ENCODE data around the gene GNAZ.

Gene GNAZ

DNA sequence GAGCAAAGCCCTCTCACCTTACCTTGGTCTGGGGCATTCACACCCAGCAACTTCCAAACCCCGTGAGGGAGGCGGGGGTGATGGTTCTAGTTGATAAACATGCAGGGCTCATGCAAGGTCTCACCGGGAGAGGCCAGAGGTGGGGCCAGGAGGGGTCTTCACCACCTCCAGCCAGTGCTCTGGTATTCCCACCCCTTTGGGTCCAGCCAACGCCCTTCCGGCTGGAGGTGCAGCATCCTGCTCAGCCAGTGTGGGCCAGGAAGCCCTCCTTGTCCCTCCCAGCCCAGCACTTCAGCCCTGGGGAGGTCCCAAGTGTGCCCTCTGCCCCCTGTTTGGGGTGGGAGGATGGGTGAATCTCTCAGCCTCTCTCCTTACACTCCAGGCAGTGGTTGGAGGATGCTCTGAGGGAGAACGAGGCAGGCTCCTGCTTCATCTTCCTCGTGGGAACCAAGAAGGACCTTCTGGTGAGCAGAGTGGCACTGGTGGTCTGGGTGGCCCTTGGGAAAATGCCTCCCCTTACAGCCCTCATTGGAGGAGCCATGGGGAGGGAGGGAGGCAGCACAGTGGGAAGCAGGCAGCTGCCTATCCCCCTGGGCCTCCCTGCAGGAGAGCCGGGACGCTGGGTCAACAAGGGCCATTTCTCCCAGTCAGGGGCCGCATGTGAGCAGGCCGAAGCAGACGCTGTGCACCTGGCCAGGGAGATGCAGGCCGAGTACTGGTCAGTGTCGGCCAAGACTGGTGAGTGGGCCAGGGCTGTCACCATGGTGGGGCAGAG, 88.4 kb downstream of the GNAZ start:
- DNase-seq (ENCODE audit: low read depth), result no peak
- H3K4me3 ChIP-seq (ENCODE audit: low read depth, low read length), result no peak overlapping the region

DNA sequence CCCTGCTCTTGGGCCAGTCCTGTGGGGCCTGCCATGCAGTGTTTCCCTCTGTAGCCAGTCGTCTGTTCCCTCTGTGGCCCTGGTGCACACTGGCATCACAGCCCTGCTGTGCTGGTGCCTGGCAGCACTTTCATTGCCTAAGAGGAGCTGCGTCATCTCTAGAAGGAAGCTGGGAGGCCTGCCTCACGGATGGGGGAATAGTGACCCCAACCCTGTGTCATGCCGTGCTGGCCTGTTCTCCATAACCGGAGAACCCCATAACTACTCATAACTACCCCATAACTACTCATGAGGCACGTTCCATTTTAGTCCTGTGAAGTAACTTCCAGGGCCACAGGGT, 88.9 kb downstream of the GNAZ start:
- H3K4me3 ChIP-seq (ENCODE audit: low read depth, low read length), result no peak overlapping the region
- DNase-seq (ENCODE audit: low read depth), result no peak

DNA sequence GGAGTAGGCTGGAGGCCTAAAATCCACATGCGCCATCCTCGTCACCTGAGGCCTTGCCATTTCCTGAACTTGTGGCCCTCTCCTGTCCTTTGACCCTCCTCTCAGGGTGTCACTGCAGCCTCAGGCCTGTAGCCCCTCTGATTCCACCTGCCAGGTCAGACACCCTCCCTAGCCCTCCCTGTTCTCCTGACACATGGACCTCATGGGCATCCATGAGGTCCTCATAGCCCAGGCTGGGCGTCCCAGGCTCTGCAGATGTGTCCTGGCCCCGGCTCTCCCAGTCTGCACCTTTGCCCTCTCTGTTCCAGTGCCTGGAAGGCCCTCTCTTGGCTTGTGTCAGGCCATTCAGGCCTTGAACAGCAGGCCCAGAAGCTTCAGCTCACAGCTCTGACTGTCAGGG, 90.7 kb downstream of the GNAZ start:
- no peak overlapping the region for H3K4me3 ChIP-seq (ENCODE audit: low read depth, low read length)
- no peak for DNase-seq (ENCODE audit: low read depth)

DNA sequence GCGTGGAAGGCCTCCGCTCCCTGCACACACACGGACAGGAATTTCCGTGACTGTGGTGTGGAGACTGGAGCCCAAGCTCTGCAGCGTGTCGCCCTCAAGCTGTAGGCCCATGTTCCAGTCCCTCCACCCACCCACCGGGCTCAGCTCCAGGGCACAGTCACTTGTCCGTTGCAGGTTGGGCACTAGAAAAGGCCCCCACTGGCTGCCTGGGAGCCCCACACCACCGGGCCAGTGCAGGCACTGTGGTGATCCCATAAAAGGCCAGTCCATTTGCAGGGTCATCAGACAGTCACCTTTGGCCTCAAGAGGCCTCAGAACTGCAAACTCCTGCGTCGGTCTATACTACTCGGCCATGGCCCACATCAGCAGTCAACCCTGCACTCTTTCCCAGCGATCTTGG, 91.3 kb downstream of the GNAZ start:
- no peak overlapping the region for H3K4me3 ChIP-seq (ENCODE audit: low read depth, low read length)
- DNase-seq (ENCODE audit: low read depth), result no peak

DNA sequence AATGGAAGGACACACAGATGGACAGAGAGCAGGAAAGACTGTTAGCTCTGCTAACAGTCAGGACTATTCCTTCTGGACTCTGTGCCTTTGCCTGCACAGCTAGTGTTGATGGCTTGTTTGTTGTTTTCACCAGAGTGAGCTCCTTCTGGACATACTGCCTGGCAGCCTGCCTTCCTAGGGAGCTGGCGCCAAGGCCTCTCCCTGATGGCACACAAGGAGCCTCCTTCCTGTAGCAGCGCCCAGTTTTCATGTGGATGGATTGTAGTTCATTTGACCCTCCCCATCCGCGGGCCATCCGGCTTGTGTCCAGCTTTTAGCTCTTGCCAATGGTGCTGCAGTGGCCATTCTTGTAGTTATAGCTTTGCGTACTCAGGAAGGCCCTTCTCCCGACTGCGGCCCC, 93.3 kb downstream of the GNAZ start:
- no peak for DNase-seq (ENCODE audit: low read depth)

DNA sequence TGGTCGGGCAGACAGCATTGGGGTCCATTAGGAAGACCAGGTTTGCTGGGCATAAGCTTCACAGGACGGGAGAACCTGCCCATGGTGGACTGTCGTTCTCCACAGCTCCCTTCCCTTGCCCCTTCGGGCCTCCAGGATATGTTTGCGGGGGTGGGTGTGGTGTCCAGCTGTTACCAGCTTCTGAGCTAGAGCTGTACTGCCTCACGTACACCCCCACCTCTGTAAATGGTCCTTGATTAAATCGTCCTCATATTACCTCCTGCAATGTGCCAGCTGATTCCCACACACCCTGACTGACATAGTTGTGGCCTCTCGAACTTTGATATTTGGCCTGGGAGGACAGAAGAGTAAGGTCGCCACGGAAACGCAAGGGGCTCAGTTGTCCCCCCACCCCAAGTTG, 93.8 kb downstream of the GNAZ start:
- no peak overlapping the region for H3K4me3 ChIP-seq (ENCODE audit: low read depth, low read length)
- DNase-seq (ENCODE audit: low read depth), result no peak

More for the DNA sequence above, 93.3 kb downstream of the GNAZ start:
- no peak overlapping the region for H3K4me3 ChIP-seq (ENCODE audit: low read depth, low read length)

DNA sequence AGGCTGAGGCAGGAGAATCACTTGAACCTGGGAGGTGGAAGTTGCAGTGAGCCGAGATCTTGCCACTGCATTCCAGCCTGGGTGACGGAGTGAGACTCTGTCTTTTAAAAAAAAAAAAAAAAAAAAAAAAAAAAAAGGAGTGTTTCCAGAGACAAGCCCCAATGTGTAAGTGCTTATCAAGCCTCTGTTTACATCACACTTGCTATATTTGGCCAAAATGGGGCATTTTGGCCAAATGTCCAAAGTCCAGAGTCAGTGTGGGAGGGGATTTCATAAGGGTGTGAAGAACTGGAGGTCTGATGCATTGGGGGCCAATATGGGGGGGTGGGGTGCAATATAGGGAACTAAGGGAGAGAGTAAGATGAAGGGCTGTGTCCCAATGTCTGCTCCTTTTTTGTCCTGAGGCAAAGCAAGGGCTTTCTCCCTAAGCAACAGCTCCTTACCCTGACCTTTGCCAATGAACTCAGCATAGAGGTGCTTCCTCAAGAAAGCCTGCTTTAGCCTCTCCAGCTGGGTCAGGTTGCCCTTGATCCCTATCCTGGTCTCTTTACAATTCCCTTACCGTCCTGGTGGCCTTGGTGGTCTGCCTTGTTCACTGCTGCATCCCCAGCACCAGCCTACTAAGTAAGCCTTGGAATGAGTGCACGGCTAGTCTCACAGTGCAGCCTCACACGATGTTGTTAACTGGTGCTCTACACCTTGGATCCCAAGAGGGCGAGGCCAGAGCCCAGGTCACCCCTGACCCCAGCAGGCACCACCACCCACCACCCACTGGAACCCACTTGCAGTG, 95.9 kb downstream of the GNAZ start:
- no peak for DNase-seq (ENCODE audit: low read depth)
- no peak overlapping the region for H3K4me3 ChIP-seq (ENCODE audit: low read depth, low read length)

DNA sequence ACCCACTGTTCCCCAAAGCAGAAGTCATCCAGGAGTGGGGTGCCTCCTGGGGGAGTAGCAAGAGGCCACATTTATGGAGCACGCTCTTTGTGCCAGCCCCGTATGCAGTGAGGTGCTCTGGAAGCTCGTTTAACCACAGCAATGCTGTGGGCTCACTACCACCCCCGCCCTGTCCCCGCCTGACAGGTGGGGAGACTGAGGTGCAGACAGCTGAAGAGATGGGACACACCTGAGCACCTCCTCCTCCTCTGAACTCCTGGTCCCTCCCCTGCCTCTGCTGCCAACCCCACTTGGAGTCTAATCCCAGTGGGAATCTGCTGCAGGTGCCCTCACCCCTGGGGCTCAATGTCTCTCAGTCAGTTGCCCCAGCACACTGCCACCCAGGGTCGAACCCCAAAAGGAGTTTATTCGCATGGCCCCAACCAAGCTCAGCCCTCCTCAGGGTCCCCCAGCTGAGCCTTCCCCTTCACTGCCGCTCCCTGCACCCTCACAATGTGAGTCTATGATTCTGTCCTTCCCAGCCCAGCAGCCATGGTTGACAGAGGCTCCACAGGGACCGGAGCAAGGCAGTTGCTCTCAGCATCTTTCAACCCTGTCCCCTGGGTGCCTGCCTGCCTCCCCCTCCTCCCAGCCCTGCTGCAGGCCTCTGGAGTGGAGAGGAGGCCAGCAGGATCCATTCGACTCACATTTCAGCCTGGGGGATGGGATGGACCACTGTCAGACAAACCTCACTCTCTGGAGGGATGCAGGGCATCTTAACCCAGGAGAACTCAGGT, 96.7 kb downstream of the GNAZ start:
- DNase-seq (ENCODE audit: low read depth), result no peak
- H3K4me3 ChIP-seq (ENCODE audit: low read depth, low read length), result no peak overlapping the region

DNA sequence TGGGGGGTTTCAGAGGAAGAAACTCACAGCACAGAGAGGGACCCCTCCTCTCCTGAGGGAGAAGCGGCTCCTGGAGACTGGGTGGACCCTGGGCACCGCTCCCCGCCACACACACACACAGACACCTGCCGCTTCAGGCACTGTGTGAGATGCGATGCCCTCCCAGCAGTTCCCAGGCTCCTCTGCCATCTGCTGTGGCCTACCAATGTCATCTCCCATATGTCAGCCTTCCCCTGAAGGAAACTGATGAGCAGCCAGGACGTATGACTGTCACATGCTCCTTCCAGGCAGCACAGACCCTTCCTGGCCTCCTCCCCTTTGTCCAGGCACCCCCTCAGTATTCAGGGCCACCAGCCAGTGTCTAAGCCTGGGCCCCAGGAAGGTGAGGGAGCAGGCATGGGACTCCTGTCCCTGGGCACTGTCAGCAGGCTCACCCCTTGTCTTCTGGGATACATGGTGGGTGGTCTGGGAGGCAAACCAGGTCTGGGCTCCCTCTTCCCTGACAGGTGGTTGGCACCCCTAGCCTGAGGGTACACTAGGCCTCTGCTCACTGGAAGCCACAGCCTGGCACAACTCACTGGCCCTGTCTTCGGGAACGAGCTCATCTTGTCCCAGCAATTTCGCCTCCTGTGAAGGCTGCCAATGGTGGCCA, 98.2 kb downstream of the GNAZ start:
- no peak for DNase-seq (ENCODE audit: low read depth)
- H3K4me3 ChIP-seq (ENCODE audit: low read depth, low read length), result no peak overlapping the region

DNA sequence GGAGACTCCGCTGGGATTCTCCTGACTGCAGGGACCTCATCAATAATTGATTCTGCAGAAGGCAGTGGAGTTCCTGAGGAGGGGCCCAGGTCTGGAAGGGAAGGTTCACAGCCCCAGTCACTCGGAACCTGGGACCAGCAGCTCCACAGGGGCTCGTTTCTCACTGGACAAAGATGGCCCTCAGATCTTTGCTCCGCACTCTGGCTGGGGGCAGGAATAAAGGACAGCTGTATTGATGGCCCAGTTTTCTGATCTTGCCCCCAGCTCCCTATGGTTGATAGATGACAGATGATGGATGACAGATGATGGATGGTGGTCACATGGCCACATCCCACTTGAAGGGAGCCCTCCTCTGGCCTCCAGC, 98.7 kb downstream of the GNAZ start:
- no peak overlapping the region for H3K4me3 ChIP-seq (ENCODE audit: low read depth, low read length)
- no peak for DNase-seq (ENCODE audit: low read depth)
